Peyer's patch (tissue), 4 donors: ENCODE measurements around the gene HTRA3. TPM values are rescaled to one million over a fixed set of nuclear protein-coding genes. Genes with fewer than 3 reads are reported as not detected.

Experiments
- DNase-seq, 3 donors: peaks; one replicate each; pipeline ENCODE4 v3.0.0-alpha.2; 2017 to 2019
- H3K27ac ChIP-seq, 4 donors: fragments of 200-600 bp; sonication (generic); one replicate each; pipeline ENCODE4 v1.5.1; 2016 to 2019
- H3K27me3 ChIP-seq, 2 donors: fragments of 200-600 bp; sonication (generic); one replicate each; pipeline ENCODE4 v1.5.1; 2019
- H3K36me3 ChIP-seq, 3 donors: fragments of 200-600 bp; sonication (generic); one replicate each; pipeline ENCODE4 v1.5.1; 2016 to 2019
- H3K4me1 ChIP-seq, 4 donors: fragments of 200-600 bp; sonication (generic); one replicate each; pipeline ENCODE4 v1.5.1; 2016 to 2019
- H3K4me3 ChIP-seq, 4 donors: fragments of 200-600 bp; sonication (generic); 1 replicate in 3 of 4; 2 replicates in 1 of 4; pipeline ENCODE4 v1.5.1; 2016 to 2019; ENCODE audit warnings: mild to moderate bottlenecking in 1 of 4
- H3K9me3 ChIP-seq, 4 donors: fragments of 200-600 bp; sonication (generic); one replicate each; pipeline ENCODE4 v1.5.1; 2016 to 2019; ENCODE audit warnings: mild to moderate bottlenecking in 1 of 4
- POLR2A ChIP-seq, 2 donors: fragments of 450-650 bp; IDR thresholded peaks; one replicate each; pipeline ENCODE4 v1.5.1; 2017; ENCODE audit warnings: antibody characterized with exemption in 2 of 2, mild to moderate bottlenecking in 2 of 2, moderate library complexity in 2 of 2
- total RNA-seq, 4 donors: library from RNA; depleted of rRNA; stranded (reverse); fragments of >200 nt; gene quantifications; one replicate each; pipeline ENCODE4 v1.1.0, GENCODE V29; 2016
- TF ChIP-seq, protein P1 (sequence below), 6 experiments: fragments of 450-650 bp in 4 of 6; fragments of 200-600 bp in 2 of 6; sonication (generic) in 1 of 6; IDR thresholded peaks; one replicate each; pipeline ENCODE4 v1.5.1; 2017 to 2019; ENCODE audit warnings: antibody characterized with exemption in 6 of 6, mild to moderate bottlenecking in 3 of 6, moderate library complexity in 1 of 6

The HTRA3 gene
- total RNA-seq, 4 donors from 2014 or later, result 3.3 to 43.7 (median 7.9) TPM

DNA sequence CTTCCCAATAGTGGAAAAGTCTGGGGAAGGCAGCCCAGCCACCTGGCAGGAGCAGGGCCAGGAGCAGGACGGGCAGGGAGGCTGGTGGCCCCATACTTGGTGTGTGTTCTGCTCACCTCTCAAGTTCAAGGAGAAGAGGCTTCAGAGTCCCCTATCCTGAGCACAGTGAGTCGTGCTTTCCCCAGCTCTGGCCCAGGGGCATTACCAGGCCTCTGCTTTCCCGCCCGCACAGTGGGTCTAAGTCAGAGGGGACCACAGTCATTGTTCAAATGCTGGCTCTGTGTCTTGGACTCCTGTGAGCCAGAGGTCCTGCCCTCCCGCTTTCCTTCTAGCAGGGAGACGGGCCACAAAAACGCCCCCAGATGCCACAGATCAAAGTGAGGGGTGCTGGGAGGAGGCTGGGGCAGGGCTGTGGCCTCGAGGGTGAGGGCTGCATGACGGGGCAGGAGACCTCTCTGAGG lies 27.6 kb downstream of the HTRA3 start:
- Histone ChIP-seq H3K4me1 (no peaks in the 10 kb centered on the region), H3K27me3 (no peaks in the 10 kb centered on the region), H3K36me3 (no peaks in the 10 kb centered on the region), H3K9me3 (no peaks in the 10 kb centered on the region), H3K4me3 (no peak overlapping the region), H3K27ac (no peak overlapping the region)
- no peak for TF ChIP-seq POLR2A (IDR thresholded peaks at IDR 0.05)
- TF ChIP-seq, protein P1, sequence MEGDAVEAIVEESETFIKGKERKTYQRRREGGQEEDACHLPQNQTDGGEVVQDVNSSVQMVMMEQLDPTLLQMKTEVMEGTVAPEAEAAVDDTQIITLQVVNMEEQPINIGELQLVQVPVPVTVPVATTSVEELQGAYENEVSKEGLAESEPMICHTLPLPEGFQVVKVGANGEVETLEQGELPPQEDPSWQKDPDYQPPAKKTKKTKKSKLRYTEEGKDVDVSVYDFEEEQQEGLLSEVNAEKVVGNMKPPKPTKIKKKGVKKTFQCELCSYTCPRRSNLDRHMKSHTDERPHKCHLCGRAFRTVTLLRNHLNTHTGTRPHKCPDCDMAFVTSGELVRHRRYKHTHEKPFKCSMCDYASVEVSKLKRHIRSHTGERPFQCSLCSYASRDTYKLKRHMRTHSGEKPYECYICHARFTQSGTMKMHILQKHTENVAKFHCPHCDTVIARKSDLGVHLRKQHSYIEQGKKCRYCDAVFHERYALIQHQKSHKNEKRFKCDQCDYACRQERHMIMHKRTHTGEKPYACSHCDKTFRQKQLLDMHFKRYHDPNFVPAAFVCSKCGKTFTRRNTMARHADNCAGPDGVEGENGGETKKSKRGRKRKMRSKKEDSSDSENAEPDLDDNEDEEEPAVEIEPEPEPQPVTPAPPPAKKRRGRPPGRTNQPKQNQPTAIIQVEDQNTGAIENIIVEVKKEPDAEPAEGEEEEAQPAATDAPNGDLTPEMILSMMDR (IDR thresholded peaks at IDR 0.05), result no peak
- DNase-seq, result no peak

- peak in 1 of 3 donors; percentile 45 for DNase-seq
- TF ChIP-seq POLR2A (IDR thresholded peaks at IDR 0.05), result no peak
- TF ChIP-seq, protein P1 (IDR thresholded peaks at IDR 0.05), result no peak
- Histone ChIP-seq H3K9me3 (no peaks in the 10 kb centered on the region), H3K4me1 (no peaks in the 10 kb centered on the region), H3K27ac (no peak overlapping the region), H3K27me3 (no peaks in the 10 kb centered on the region), H3K4me3 (no peak overlapping the region), H3K36me3 (no peaks in the 10 kb centered on the region)
Measured at GRCh38 chr4:8297691-8298485, 28.3 kb downstream of the HTRA3 start.

- no peaks in the 10 kb centered on the region for H3K9me3 ChIP-seq
- no peak for DNase-seq
- no peak overlapping the region for H3K4me3 ChIP-seq
- no peaks in the 10 kb centered on the region for H3K36me3 ChIP-seq
- H3K27ac ChIP-seq, result no peak overlapping the region
- TF ChIP-seq POLR2A (IDR thresholded peaks at IDR 0.05), result no peak
- TF ChIP-seq, protein P1 (IDR thresholded peaks at IDR 0.05), result no peak
- no peaks in the 10 kb centered on the region for H3K27me3 ChIP-seq
- H3K4me1 ChIP-seq, result no peaks in the 10 kb centered on the region
Measured at GRCh38 chr4:8300832-8301231, 31.3 kb downstream of the HTRA3 start.

- peak in 2 of 3 donors; percentile 22 to 26 for DNase-seq
- H3K4me3 ChIP-seq, result no peak overlapping the region
- no peaks in the 10 kb centered on the region for H3K27me3 ChIP-seq
- no peak overlapping the region for H3K27ac ChIP-seq
- H3K36me3 ChIP-seq, result no peaks in the 10 kb centered on the region
- no peak for TF ChIP-seq POLR2A (IDR thresholded peaks at IDR 0.05)
- TF ChIP-seq, protein P1 (IDR thresholded peaks at IDR 0.05), result no peak
- H3K9me3 ChIP-seq, result no peaks in the 10 kb centered on the region
- no peaks in the 10 kb centered on the region for H3K4me1 ChIP-seq
Measured at GRCh38 chr4:8301851-8302730, 32.5 kb downstream of the HTRA3 start.

- Histone ChIP-seq H3K9me3 (no peaks in the 10 kb centered on the region), H3K4me3 (no peak overlapping the region), H3K27me3 (no peaks in the 10 kb centered on the region), H3K27ac (no peak overlapping the region), H3K36me3 (no peaks in the 10 kb centered on the region), H3K4me1 (no peaks in the 10 kb centered on the region)
- peak in 2 of 3 donors; percentile 22 to 26 for DNase-seq
- TF ChIP-seq, protein P1 (IDR thresholded peaks at IDR 0.05), result no peak
- TF ChIP-seq POLR2A (IDR thresholded peaks at IDR 0.05), result no peak
Measured at GRCh38 chr4:8303081-8303480, 33.5 kb downstream of the HTRA3 start.
